Measurements from ENCODE around the gene PPP1R3G.
A peak's percentile ranks its signal among the peaks of the same experiment; 100 is the strongest.

PPP1R3G gene

GRCh38 chr6:5127106-5127687, 42.1 kb downstream of the PPP1R3G start:
- DNase-seq = no peak
- no peak for TF ChIP-seq CTCF (IDR thresholded peaks at IDR 0.05)

GRCh38 chr6:5128351-5128750, 43.2 kb downstream of the PPP1R3G start:
- DNase-seq = no peak
- no peak overlapping the region for H3K4me3 Mint-ChIP-seq

More at GRCh38 chr6:5127106-5127687, 42.1 kb downstream of the PPP1R3G start:
- Mint-ChIP-seq H3K9me3 (no peaks in the 10 kb centered on the region), H3K27me3 (ENCODE audit: low read depth, poor library complexity) (peaks cover 6% of the 10 kb centered on the region), H3K36me3 (ENCODE audit: low read depth) (peaks cover 12% of the 10 kb centered on the region), H3K27ac (no peak overlapping the region), H3K4me3 (no peak overlapping the region), H3K4me1 (peaks cover 17% of the 10 kb centered on the region)

GRCh38 chr6:5130135-5130866, 45.2 kb downstream of the PPP1R3G start:
- peaks cover 21% of the 10 kb centered on the region for H3K36me3 Mint-ChIP-seq (ENCODE audit: low read depth)
- H3K4me3 Mint-ChIP-seq = no peak overlapping the region
- no peak for TF ChIP-seq CTCF (IDR thresholded peaks at IDR 0.05)
- H3K27ac Mint-ChIP-seq = no peak overlapping the region
- DNase-seq = no peak
- H3K27me3 Mint-ChIP-seq (ENCODE audit: low read depth, poor library complexity) = peaks cover 6% of the 10 kb centered on the region
- H3K4me1 Mint-ChIP-seq = peaks cover 24% of the 10 kb centered on the region
- H3K9me3 Mint-ChIP-seq = peaks cover 6% of the 10 kb centered on the region

More at GRCh38 chr6:5128351-5128750, 43.2 kb downstream of the PPP1R3G start:
- peaks cover 6% of the 10 kb centered on the region for H3K27me3 Mint-ChIP-seq (ENCODE audit: low read depth, poor library complexity)
- H3K9me3 Mint-ChIP-seq = no peaks in the 10 kb centered on the region
- H3K27ac Mint-ChIP-seq = no peak overlapping the region
- TF ChIP-seq CTCF (IDR thresholded peaks at IDR 0.05) = no peak
- H3K4me1 Mint-ChIP-seq = peaks cover 24% of the 10 kb centered on the region
- peaks cover 12% of the 10 kb centered on the region for H3K36me3 Mint-ChIP-seq (ENCODE audit: low read depth)

GRCh38 chr6:5132731-5133130, 47.6 kb downstream of the PPP1R3G start:
- no peak overlapping the region for H3K4me3 Mint-ChIP-seq
- peaks cover 21% of the 10 kb centered on the region for H3K36me3 Mint-ChIP-seq (ENCODE audit: low read depth)
- peaks cover 12% of the 10 kb centered on the region for H3K9me3 Mint-ChIP-seq
- TF ChIP-seq CTCF (IDR thresholded peaks at IDR 0.05) = no peak
- H3K27me3 Mint-ChIP-seq (ENCODE audit: low read depth, poor library complexity) = peaks cover 2% of the 10 kb centered on the region
- peak overlapping the region; percentile 66 for H3K27ac Mint-ChIP-seq
- H3K4me1 Mint-ChIP-seq = peaks cover 24% of the 10 kb centered on the region
- no peak for DNase-seq

- no peak for TF ChIP-seq CTCF (IDR thresholded peaks at IDR 0.05)
- peaks cover 2% of the 10 kb centered on the region for H3K27me3 Mint-ChIP-seq (ENCODE audit: low read depth, poor library complexity)
These were observed 48.8 kb downstream of the PPP1R3G start for GRCh38 chr6:5133943-5134342.

More at GRCh38 chr6:5133943-5134342, 48.8 kb downstream of the PPP1R3G start:
- Mint-ChIP-seq H3K27ac (no peak overlapping the region), H3K4me1 (peaks cover 24% of the 10 kb centered on the region), H3K36me3 (ENCODE audit: low read depth) (peaks cover 21% of the 10 kb centered on the region), H3K9me3 (peaks cover 12% of the 10 kb centered on the region), H3K4me3 (no peak overlapping the region)
- no peak for DNase-seq

All from nephron progenitor cell (in vitro differentiated cells).